NCI-H128 (cell line): Measurements from ENCODE around the gene CD244.
"Not testable (repeated sequence)": the region's sequence is repeated elsewhere in the genome, so short reads cannot be mapped to it uniquely, and the experiment has no call there.

Source experiments
- DNase-seq: peaks from one replicate; lab custom pipeline; 2025; ENCODE audit not compliant: unreplicated experiment; lab: John Stamatoyannopoulos, UW

CD244 gene

GRCh38 chr1:160789051-160789701 is 73.5 kb downstream of the CD244 start:
- no peak for DNase-seq

- not testable (repeated sequence) for DNase-seq
Measured at GRCh38 chr1:160782988-160783765, 79.5 kb downstream of the CD244 start.

- DNase-seq: no peak
Measured at GRCh38 chr1:160781914-160782689, 80.6 kb downstream of the CD244 start.

- DNase-seq: no peak
Measured at GRCh38 chr1:160781186-160781766, 81.4 kb downstream of the CD244 start.

GRCh38 chr1:160780398-160780755 is 82.3 kb downstream of the CD244 start:
- no peak for DNase-seq
